ENCODE measurements around the gene PPIP5K2.

The PPIP5K2 gene

DNA sequence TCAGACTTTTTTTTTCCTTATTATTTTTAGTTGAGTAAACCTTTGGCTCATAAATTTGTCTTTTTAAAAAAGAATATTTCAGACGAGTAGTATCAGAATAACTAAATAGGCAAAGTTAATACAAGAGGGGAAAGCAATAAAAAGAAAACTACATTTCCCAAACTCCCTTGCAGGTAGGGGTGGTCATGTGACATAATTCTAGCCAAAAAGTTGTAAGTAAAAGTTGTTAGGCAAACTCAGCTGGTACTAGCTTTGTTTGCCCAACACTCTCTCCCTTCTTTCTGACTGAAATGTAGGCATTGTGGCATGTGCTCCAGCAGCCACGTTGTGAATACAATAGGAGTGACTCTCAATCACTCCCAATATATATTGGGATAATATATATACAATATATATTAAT is 21.1 kb upstream of the PPIP5K2 start:
- Histone ChIP-seq H3K4me1 (ENCODE audit: control insufficient read depth in 5 of 5, insufficient read depth in 5 of 5, low read length in 5 of 5) (no peaks in the 10 kb centered on the region), H3K4me3 (ENCODE audit: low read depth in 1 of 5, low read length in 5 of 5) (no peak overlapping the region), H3K9ac (ENCODE audit: low read length in 5 of 5) (no peak overlapping the region), H3K36me3 (ENCODE audit: control insufficient read depth in 5 of 5, insufficient read depth in 5 of 5, low read length in 5 of 5) (peaks cover 15 to 38% (median 22%) of the 10 kb centered on the region in 5 donors), H3K27me3 (ENCODE audit: control insufficient read depth in 5 of 5, insufficient read depth in 4 of 5, low read length in 5 of 5) (no peaks in the 10 kb centered on the region), H3K27ac (ENCODE audit: low read depth, low read length) (no peak overlapping the region), H3K9me3 (ENCODE audit: control insufficient read depth in 5 of 5, low read length in 5 of 5) (no peaks in the 10 kb centered on the region)

DNA sequence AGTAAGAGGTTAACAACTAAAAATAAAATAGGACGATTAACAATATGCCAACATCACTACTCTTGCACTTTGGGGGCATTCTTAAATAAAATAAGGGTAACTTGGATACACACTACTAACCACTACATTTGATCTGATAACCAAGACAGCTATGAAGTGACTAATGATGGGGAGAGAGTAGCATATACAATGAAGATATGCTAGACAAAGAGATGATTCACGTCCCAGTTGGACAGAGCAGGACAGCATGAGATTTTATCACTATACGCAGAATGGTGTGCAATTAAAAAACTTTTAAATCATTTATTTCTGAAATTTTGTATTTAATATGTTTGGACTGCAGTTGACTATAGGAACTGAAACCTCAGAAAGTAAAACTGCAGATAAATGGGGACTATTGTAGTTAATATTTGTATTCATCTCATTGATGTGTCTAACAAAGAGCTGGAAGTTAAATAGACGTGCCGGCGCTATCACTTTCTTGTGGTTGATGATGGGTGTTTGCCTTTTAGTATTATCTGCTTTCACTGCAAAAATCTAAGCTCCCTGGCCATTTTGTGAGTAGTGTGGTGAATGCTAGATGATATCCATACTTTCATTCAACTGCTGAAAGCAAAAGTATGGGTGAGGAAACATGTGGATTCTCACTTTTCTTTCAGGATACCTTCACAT is 18.9 kb upstream of the PPIP5K2 start:
- Histone ChIP-seq H3K36me3 (ENCODE audit: control insufficient read depth in 5 of 5, insufficient read depth in 5 of 5, low read length in 5 of 5) (peaks cover 13 to 47% (median 19%) of the 10 kb centered on the region in 5 donors), H3K9ac (ENCODE audit: low read length in 5 of 5) (no peak overlapping the region), H3K4me1 (ENCODE audit: control insufficient read depth in 5 of 5, insufficient read depth in 5 of 5, low read length in 5 of 5) (no peaks in the 10 kb centered on the region), H3K4me3 (ENCODE audit: low read depth in 1 of 5, low read length in 5 of 5) (no peak overlapping the region), H3K27ac (ENCODE audit: low read depth, low read length) (no peak overlapping the region), H3K27me3 (ENCODE audit: control insufficient read depth in 5 of 5, insufficient read depth in 4 of 5, low read length in 5 of 5) (no peaks in the 10 kb centered on the region), H3K9me3 (ENCODE audit: control insufficient read depth in 5 of 5, low read length in 5 of 5) (no peaks in the 10 kb centered on the region)

DNA sequence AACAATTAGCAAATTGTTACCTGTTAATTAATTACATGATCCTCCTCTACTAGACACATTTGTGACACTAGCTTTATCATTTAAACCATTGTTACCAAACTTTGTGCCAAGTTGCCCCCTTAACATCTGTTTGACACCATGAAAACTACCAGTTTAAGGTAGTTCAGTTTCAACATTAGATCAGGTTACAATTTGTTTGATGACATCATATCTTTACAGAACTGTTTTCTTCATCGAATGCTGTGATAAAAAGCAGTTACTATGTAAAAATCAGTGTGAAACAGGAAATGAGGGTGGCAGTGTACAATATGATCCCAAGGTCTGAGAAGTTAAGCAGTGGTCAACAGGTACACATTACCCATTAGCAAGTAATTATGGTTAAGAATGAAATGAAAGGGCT is 17.9 kb upstream of the PPIP5K2 start:
- Histone ChIP-seq H3K27me3 (ENCODE audit: control insufficient read depth in 5 of 5, insufficient read depth in 4 of 5, low read length in 5 of 5) (no peaks in the 10 kb centered on the region), H3K36me3 (ENCODE audit: control insufficient read depth in 5 of 5, insufficient read depth in 5 of 5, low read length in 5 of 5) (peaks cover 10 to 51% (median 16%) of the 10 kb centered on the region in 5 donors), H3K27ac (ENCODE audit: low read depth, low read length) (no peak overlapping the region), H3K9ac (ENCODE audit: low read length in 5 of 5) (no peak overlapping the region), H3K9me3 (ENCODE audit: control insufficient read depth in 5 of 5, low read length in 5 of 5) (no peaks in the 10 kb centered on the region), H3K4me1 (ENCODE audit: control insufficient read depth in 5 of 5, insufficient read depth in 5 of 5, low read length in 5 of 5) (no peaks in the 10 kb centered on the region), H3K4me3 (ENCODE audit: low read depth in 1 of 5, low read length in 5 of 5) (no peak overlapping the region)

DNA sequence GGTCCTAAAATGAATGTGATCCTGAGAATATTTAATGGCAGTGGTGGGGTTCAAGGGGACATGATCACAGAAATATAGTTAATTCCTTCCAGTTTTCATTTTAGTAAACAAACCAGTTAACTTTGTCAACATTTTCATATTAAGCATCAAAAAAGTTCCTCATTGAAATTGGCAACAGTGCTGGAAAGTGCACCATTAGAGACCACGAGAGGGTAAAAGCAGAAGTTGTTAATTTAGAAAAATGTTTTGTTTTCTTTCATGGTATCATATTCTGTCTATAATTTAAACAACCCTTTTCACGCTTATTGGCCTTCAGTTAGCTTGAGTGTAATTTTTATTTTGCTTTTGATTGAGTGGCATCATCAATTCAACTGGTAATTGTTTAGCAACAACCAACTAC is 12.0 kb upstream of the PPIP5K2 start:
- Histone ChIP-seq H3K36me3 (ENCODE audit: control insufficient read depth in 5 of 5, insufficient read depth in 5 of 5, low read length in 5 of 5) (peaks cover 2 to 37% (median 4%) of the 10 kb centered on the region in 5 donors), H3K9ac (ENCODE audit: low read length in 5 of 5) (no peak overlapping the region), H3K9me3 (ENCODE audit: control insufficient read depth in 5 of 5, low read length in 5 of 5) (no peaks in the 10 kb centered on the region), H3K27me3 (ENCODE audit: control insufficient read depth in 5 of 5, insufficient read depth in 4 of 5, low read length in 5 of 5) (no peaks in the 10 kb centered on the region), H3K4me3 (ENCODE audit: low read depth in 1 of 5, low read length in 5 of 5) (no peak overlapping the region), H3K27ac (ENCODE audit: low read depth, low read length) (no peak overlapping the region), H3K4me1 (ENCODE audit: control insufficient read depth in 5 of 5, insufficient read depth in 5 of 5, low read length in 5 of 5) (no peaks in the 10 kb centered on the region)

DNA sequence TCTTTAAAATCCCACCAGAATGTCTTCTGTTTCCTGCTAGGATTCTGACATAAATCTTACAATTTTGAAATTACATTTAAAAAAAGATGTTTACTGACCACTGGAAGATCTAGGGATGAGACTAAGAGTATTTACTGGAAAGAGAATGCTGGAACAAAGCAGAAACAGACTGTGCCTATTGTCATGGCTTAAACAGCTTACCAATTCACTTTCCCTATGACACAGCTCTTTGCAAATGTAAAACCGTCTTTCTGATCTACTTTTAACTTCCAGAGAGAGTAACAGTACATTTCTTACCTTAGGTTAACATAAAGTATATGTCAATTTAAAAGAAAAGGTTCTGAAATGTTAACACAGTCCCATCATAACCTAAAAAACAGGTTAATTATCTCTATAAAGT is 10.8 kb upstream of the PPIP5K2 start:
- Histone ChIP-seq H3K27me3 (ENCODE audit: control insufficient read depth in 5 of 5, insufficient read depth in 4 of 5, low read length in 5 of 5) (no peaks in the 10 kb centered on the region), H3K27ac (ENCODE audit: low read depth, low read length) (no peak overlapping the region), H3K9me3 (ENCODE audit: control insufficient read depth in 5 of 5, low read length in 5 of 5) (no peaks in the 10 kb centered on the region), H3K4me1 (ENCODE audit: control insufficient read depth in 5 of 5, insufficient read depth in 5 of 5, low read length in 5 of 5) (no peaks in the 10 kb centered on the region), H3K9ac (ENCODE audit: low read length in 5 of 5) (no peak overlapping the region), H3K4me3 (ENCODE audit: low read depth in 1 of 5, low read length in 5 of 5) (no peak overlapping the region), H3K36me3 (ENCODE audit: control insufficient read depth in 5 of 5, insufficient read depth in 5 of 5, low read length in 5 of 5) (peaks cover 0 to 30% (median under 1%) of the 10 kb centered on the region in 5 donors)

DNA sequence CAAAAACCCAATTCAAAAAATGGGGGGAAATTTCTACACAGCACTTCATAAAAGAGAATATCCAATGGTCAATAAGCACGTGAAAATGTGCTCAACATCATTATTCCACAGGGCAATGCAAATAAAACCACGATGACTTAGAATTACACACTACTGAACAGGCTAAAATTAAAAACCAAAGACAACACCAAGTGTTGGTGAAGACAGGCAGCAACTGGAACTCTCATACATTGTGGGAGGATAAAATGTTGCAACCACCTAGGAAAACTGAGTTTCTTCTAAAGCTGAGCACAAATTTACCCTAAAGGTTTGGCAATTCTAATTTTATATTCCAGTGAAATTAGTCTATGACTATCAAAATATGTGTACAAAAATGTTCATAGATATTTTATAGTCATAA is 9.7 kb upstream of the PPIP5K2 start:
- Histone ChIP-seq H3K9ac (ENCODE audit: low read length in 5 of 5) (no peak overlapping the region), H3K4me1 (ENCODE audit: control insufficient read depth in 5 of 5, insufficient read depth in 5 of 5, low read length in 5 of 5) (no peaks in the 10 kb centered on the region), H3K27ac (ENCODE audit: low read depth, low read length) (no peak overlapping the region), H3K36me3 (ENCODE audit: control insufficient read depth in 5 of 5, insufficient read depth in 5 of 5, low read length in 5 of 5) (peaks cover 0 to 23% (median 0%) of the 10 kb centered on the region in 5 donors), H3K4me3 (ENCODE audit: low read depth in 1 of 5, low read length in 5 of 5) (no peak overlapping the region), H3K27me3 (ENCODE audit: control insufficient read depth in 5 of 5, insufficient read depth in 4 of 5, low read length in 5 of 5) (no peaks in the 10 kb centered on the region), H3K9me3 (ENCODE audit: control insufficient read depth in 5 of 5, low read length in 5 of 5) (no peaks in the 10 kb centered on the region)

DNA sequence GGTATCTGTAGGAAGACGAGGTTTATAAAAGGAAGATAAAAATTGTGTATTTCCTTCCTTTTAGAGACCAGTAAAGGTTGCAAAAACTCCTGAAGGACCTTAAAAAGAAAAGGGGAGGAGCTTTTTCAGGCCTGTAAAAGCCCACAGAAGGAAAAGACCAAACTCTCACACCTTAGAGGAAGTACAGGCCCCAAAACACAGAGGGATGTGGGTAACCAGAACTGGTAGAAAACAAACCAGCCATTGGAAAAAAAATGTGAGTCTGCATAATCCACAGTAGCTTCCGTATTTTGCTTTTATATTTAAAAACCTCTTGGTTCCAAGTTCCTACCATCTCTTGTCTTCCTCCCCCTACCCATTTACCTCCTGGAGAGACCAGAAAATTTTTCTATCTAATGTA is 8.6 kb upstream of the PPIP5K2 start:
- Histone ChIP-seq H3K9ac (ENCODE audit: low read length in 5 of 5) (no peak overlapping the region), H3K4me3 (ENCODE audit: low read depth in 1 of 5, low read length in 5 of 5) (no peak overlapping the region), H3K36me3 (ENCODE audit: control insufficient read depth in 5 of 5, insufficient read depth in 5 of 5, low read length in 5 of 5) (peaks cover 0 to 13% (median 0%) of the 10 kb centered on the region in 5 donors), H3K4me1 (ENCODE audit: control insufficient read depth in 5 of 5, insufficient read depth in 5 of 5, low read length in 5 of 5) (no peaks in the 10 kb centered on the region), H3K27me3 (ENCODE audit: control insufficient read depth in 5 of 5, insufficient read depth in 4 of 5, low read length in 5 of 5) (no peaks in the 10 kb centered on the region), H3K27ac (ENCODE audit: low read depth, low read length) (no peak overlapping the region), H3K9me3 (ENCODE audit: control insufficient read depth in 5 of 5, low read length in 5 of 5) (no peaks in the 10 kb centered on the region)

DNA sequence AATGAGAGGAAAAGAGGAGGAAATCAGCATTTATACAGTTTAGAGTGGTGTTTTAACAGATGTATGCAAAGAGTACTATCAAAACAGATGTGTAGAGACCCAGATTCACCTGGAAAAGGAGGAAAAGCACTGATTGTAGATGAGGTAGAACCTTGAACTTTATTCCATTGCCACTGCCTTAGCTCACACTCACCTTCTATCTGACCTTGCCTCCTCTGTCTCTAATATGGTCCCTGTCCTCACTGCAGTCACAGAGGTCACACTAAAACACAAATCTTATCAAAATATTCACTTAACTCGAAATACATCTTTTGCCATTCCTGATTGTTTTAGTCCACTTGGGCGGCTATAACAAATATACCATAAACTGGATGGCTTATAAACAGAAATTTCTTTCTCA is 7.2 kb upstream of the PPIP5K2 start:
- Histone ChIP-seq H3K4me3 (ENCODE audit: low read depth in 1 of 5, low read length in 5 of 5) (no peak overlapping the region), H3K9ac (ENCODE audit: low read length in 5 of 5) (no peak overlapping the region), H3K36me3 (ENCODE audit: control insufficient read depth in 5 of 5, insufficient read depth in 5 of 5, low read length in 5 of 5) (peaks cover 0 to 2% (median 0%) of the 10 kb centered on the region in 5 donors), H3K27ac (ENCODE audit: low read depth, low read length) (no peak overlapping the region), H3K9me3 (ENCODE audit: control insufficient read depth in 5 of 5, low read length in 5 of 5) (no peaks in the 10 kb centered on the region), H3K4me1 (ENCODE audit: control insufficient read depth in 5 of 5, insufficient read depth in 5 of 5, low read length in 5 of 5) (peaks cover 0 to under 1% (median 0%) of the 10 kb centered on the region in 5 donors), H3K27me3 (ENCODE audit: control insufficient read depth in 5 of 5, insufficient read depth in 4 of 5, low read length in 5 of 5) (no peaks in the 10 kb centered on the region)

DNA sequence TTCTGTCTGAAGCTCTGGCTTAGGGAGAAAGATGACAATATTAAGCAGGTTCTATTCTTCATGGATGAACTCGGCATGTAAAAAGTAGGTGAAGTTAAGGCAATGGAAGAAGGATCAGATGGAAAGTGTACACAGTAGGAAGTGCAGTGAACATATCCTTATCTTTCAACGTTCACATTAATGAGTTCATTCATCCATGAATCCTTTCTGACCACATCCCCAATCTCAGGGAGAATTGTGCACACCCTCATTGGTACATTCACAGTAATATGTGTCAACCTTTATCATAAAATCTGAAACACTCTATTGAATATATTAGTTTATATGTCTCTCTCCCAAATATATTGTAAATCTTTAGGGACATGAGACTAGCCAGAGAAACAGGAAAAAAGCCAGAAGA is 5.7 kb upstream of the PPIP5K2 start:
- Histone ChIP-seq H3K27me3 (ENCODE audit: control insufficient read depth in 5 of 5, insufficient read depth in 4 of 5, low read length in 5 of 5) (no peaks in the 10 kb centered on the region), H3K36me3 (ENCODE audit: control insufficient read depth in 5 of 5, insufficient read depth in 5 of 5, low read length in 5 of 5) (no peaks in the 10 kb centered on the region), H3K9ac (ENCODE audit: low read length in 5 of 5) (no peak overlapping the region), H3K4me1 (ENCODE audit: control insufficient read depth in 5 of 5, insufficient read depth in 5 of 5, low read length in 5 of 5) (peaks cover 0 to 14% (median 10%) of the 10 kb centered on the region in 5 donors), H3K27ac (ENCODE audit: low read depth, low read length) (no peak overlapping the region), H3K9me3 (ENCODE audit: control insufficient read depth in 5 of 5, low read length in 5 of 5) (no peaks in the 10 kb centered on the region), H3K4me3 (ENCODE audit: low read depth in 1 of 5, low read length in 5 of 5) (no peak overlapping the region)

DNA sequence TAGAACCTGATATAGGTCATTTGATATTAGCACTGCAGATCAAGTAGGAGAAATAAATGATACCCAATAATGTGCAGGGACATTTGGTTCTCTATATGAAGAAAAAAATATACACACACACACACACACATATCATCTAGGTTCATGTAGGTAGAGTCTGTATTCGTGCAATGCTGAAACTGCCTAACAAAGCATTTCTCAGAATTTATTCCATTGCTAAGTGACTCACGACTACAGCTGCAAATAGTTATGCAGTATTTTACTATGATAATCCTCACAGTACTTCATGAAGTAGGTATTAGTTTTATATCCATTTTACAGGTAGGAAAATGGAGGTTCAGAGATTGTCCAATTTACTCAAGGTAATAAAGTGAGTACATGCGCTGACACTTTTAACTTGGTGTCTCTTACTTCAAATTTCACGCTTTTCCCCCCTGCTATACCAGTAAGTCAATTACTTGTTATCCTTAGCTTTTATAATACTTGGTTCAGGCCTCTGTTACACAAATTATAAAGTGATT is 2.6 kb upstream of the PPIP5K2 start:
- H3K4me3 ChIP-seq (ENCODE audit: low read depth in 1 of 5, low read length in 5 of 5) = no peak overlapping the region
- H3K27me3 ChIP-seq (ENCODE audit: control insufficient read depth in 5 of 5, insufficient read depth in 4 of 5, low read length in 5 of 5) = no peaks in the 10 kb centered on the region
- no peak overlapping the region for H3K27ac ChIP-seq (ENCODE audit: low read depth, low read length)
- peaks cover 0 to 32% (median 26%) of the 10 kb centered on the region in 5 donors for H3K4me1 ChIP-seq (ENCODE audit: control insufficient read depth in 5 of 5, insufficient read depth in 5 of 5, low read length in 5 of 5)
- no peaks in the 10 kb centered on the region for H3K9me3 ChIP-seq (ENCODE audit: control insufficient read depth in 5 of 5, low read length in 5 of 5)
- H3K36me3 ChIP-seq (ENCODE audit: control insufficient read depth in 5 of 5, insufficient read depth in 5 of 5, low read length in 5 of 5) = no peaks in the 10 kb centered on the region
- H3K9ac ChIP-seq (ENCODE audit: low read length in 5 of 5) = no peak overlapping the region
